Measurements from ENCODE around the gene EPC2.
"Not testable (repeated sequence)": the region's sequence is repeated elsewhere in the genome, so short reads cannot be mapped to it uniquely, and the experiment has no call there.

Gene EPC2

GRCh38 chr2:148646231-148646559 is 1.6 kb downstream of the EPC2 start:
- H3K4me3 ChIP-seq = peak overlapping the region; percentile 99
- peak overlapping the region; percentile 98 to 100 for H3K27ac ChIP-seq
- no peak for TF ChIP-seq CTCF (IDR thresholded peaks at IDR 0.05)
- no peak for DNase-seq (ENCODE audit: low spot score)

DNA sequence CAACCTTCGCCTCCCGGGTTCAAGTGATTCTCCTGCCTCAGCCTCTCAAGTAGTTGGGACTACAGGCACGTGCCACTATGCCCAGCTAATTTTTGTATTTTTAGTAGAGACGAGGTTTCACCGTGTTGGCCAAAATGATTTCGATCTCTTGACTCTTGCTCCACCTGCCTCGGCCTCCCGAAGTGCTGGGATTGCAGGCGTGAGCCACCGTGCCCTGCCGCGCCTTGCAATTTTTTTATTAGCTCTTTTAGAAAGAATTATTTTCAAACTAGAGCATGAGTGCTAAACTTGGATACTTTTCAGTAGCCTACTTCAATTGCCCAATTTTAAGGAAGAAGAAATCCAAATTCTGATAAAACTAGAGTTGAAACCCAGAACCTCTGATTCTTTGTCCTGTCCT is 3.2 kb downstream of the EPC2 start:
- H3K27ac ChIP-seq; DNase-seq (ENCODE audit: low spot score); H3K4me3 ChIP-seq: not testable (repeated sequence)

DNA sequence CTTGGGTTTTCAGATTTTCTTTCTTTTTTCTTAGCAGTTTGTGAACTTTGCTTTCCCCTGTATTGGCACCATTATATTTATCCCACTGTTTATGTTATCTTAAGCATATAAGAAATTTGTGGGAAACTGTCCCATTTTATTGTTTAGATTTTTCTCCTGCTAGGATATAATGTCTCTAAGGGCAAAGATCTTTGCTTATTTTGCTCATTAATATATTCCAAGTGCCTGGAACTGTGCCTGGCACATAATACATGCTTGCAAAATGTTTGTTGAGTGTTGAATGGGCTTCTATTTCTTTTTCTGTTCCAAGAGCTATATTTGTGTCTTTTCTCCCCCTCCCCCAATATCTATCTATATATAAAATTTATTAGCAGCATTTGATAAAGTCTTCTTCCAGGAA is 5.4 kb downstream of the EPC2 start:
- no peak overlapping the region for H3K27ac ChIP-seq
- TF ChIP-seq CTCF (IDR thresholded peaks at IDR 0.05) = no peak
- DNase-seq (ENCODE audit: low spot score) = no peak
- no peak overlapping the region for H3K4me3 ChIP-seq

GRCh38 chr2:148650881-148651280 is 6.3 kb downstream of the EPC2 start:
- H3K27ac ChIP-seq = no peak overlapping the region
- DNase-seq (ENCODE audit: low spot score) = no peak
- no peak overlapping the region for H3K4me3 ChIP-seq
- no peak for TF ChIP-seq CTCF (IDR thresholded peaks at IDR 0.05)

GRCh38 chr2:148651972-148652371 is 7.4 kb downstream of the EPC2 start:
- Histone ChIP-seq H3K4me3 (no peak overlapping the region), H3K27ac (no peak overlapping the region)
- TF ChIP-seq CTCF (IDR thresholded peaks at IDR 0.05) = no peak
- DNase-seq (ENCODE audit: low spot score) = no peak

- no peak for DNase-seq (ENCODE audit: low spot score)
- no peak for TF ChIP-seq CTCF (IDR thresholded peaks at IDR 0.05)
- Histone ChIP-seq H3K4me3 (no peak overlapping the region), H3K27ac (no peak overlapping the region)
These were observed 8.9 kb downstream of the EPC2 start for GRCh38 chr2:148653437-148653836.

- no peak for TF ChIP-seq CTCF (IDR thresholded peaks at IDR 0.05)
- H3K27ac ChIP-seq = no peak overlapping the region
- no peak for DNase-seq (ENCODE audit: low spot score)
- H3K4me3 ChIP-seq = no peak overlapping the region
These were observed 9.9 kb downstream of the EPC2 start for GRCh38 chr2:148654435-148654834.

DNA sequence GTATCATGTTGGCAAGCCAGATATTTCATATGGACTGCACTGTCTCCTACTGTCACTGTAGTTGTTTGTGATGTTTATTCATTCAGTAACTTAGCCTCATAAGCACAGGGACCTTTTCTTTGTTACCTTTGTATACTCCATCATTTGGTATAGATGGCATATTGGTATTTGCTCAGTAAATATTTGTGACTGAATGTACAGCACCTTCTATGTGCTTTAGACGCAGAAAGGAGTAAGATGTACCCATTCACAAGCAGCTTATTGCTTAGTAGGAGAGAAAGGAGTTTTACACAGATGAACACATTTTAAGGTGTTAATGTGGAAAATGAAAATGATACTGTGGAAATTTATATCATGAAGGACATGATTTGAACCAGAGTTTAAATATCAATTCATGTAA is 12.0 kb downstream of the EPC2 start:
- Histone ChIP-seq H3K4me3 (no peak overlapping the region), H3K27ac (no peak overlapping the region)
- TF ChIP-seq CTCF (IDR thresholded peaks at IDR 0.05) = no peak
- no peak for DNase-seq (ENCODE audit: low spot score)

Data from coronary artery (tissue), 2 donors.